MM.1S (cell line): ENCODE results near the gene FREM1.
"Not testable (repeated sequence)": the region's sequence is repeated elsewhere in the genome, so short reads cannot be mapped to it uniquely, and the experiment has no call there.

Experiments
- DNase-seq: peaks from one replicate; pipeline ENCODE4 v3.0.0-alpha.2; 2015
- H2AFZ ChIP-seq: fragments of 300-600 bp; sonication (generic); 2 replicates; pipeline ENCODE4 v1.6.0; 2016; ENCODE audit warnings: antibody characterized with exemption, low read length
- H3F3A ChIP-seq: fragments of 300-600 bp; sonication (generic); 2 replicates; pipeline ENCODE4 v1.6.1; 2016; ENCODE audit warnings: mild to moderate bottlenecking, antibody characterized with exemption, low read length, moderate library complexity, mixed read lengths; ENCODE audit not compliant: insufficient read depth
- H3K27ac ChIP-seq: fragments of 300-600 bp; sonication (generic); 2 replicates; pipeline ENCODE4 v1.5.1; 2016; ENCODE audit warnings: mild to moderate bottlenecking, low read length
- H3K27me3 ChIP-seq: fragments of 300-600 bp; sonication (generic); replicated peaks from 2 replicates; pipeline ENCODE4 v1.6.0; 2016; ENCODE audit warnings: low read length; ENCODE audit not compliant: insufficient read depth
- H3K36me3 ChIP-seq: fragments of 300-600 bp; sonication (generic); replicated peaks from 2 replicates; pipeline ENCODE4 v1.6.1; 2016; ENCODE audit warnings: mild to moderate bottlenecking, low read length, mixed read lengths; ENCODE audit not compliant: insufficient read depth
- H3K4me1 ChIP-seq: fragments of 300-600 bp; sonication (generic); 2 replicates; pipeline ENCODE4 v1.6.1; 2016; ENCODE audit warnings: low read length, mixed read lengths
- H3K4me2 ChIP-seq: fragments of 300-600 bp; sonication (generic); 2 replicates; pipeline ENCODE4 v1.6.0; 2016; ENCODE audit warnings: low read depth, low read length
- H3K4me3 ChIP-seq: fragments of 300-600 bp; sonication (generic); 2 replicates; pipeline ENCODE4 v1.5.1; 2016; ENCODE audit warnings: low read length, mixed read lengths
- H3K79me2 ChIP-seq: fragments of 300-600 bp; sonication (generic); 2 replicates; pipeline ENCODE4 v1.6.1; 2016; ENCODE audit warnings: mixed run types, low read length, mixed read lengths
- H3K9ac ChIP-seq: fragments of 300-600 bp; sonication (generic); 2 replicates; pipeline ENCODE4 v1.6.1; 2016; ENCODE audit warnings: low read length, mixed read lengths
- H3K9me2 ChIP-seq: fragments of 300-600 bp; sonication (generic); replicated peaks from 2 replicates; pipeline ENCODE4 v1.6.1; 2016; ENCODE audit warnings: mild to moderate bottlenecking, low read length, mixed read lengths; ENCODE audit not compliant: insufficient read depth
- H3K9me3 ChIP-seq: fragments of 300-600 bp; sonication (generic); replicated peaks from 2 replicates; pipeline ENCODE4 v1.6.1; 2016; ENCODE audit warnings: mild to moderate bottlenecking, low read length, mixed read lengths; ENCODE audit not compliant: insufficient read depth
- H4K20me1 ChIP-seq: fragments of 300-600 bp; sonication (generic); 2 replicates; pipeline ENCODE4 v1.6.1; 2016; ENCODE audit warnings: mild to moderate bottlenecking, low read length, moderate library complexity, mixed read lengths; ENCODE audit not compliant: insufficient read depth
- CTCF ChIP-seq: fragments of 300-600 bp; sonication (generic); IDR thresholded peaks from 2 replicates; pipeline ENCODE4 v1.5.1; 2016; ENCODE audit warnings: antibody characterized with exemption, low read length, mixed read lengths
- EZH2 ChIP-seq: fragments of 300-600 bp; sonication (generic); optimal IDR thresholded peaks from 2 replicates; pipeline ENCODE3; 2017; ENCODE audit warnings: low read depth, mild to moderate bottlenecking, antibody characterized with exemption, low read length, mixed read lengths
- EZH2phosphoT487 ChIP-seq: fragments of 300-600 bp; sonication (generic); IDR thresholded peaks from 2 replicates; pipeline ENCODE4 v1.6.1; 2018; ENCODE audit warnings: antibody characterized with exemption, low read length

The FREM1 gene

GRCh38 chr9:14924230-14925219 lies 14.3 kb upstream of the FREM1 start:
- Histone ChIP-seq H3K36me3 (no peaks in the 10 kb centered on the region), H3K9me3 (no peaks in the 10 kb centered on the region), H3K4me3 (no peak overlapping the region), H3K9me2 (no peaks in the 10 kb centered on the region), H3K4me1 (no peaks in the 10 kb centered on the region), H2AFZ (no peak overlapping the region), H4K20me1 (no peaks in the 10 kb centered on the region), H3F3A (no peaks in the 10 kb centered on the region), H3K27me3 (no peaks in the 10 kb centered on the region), H3K9ac (no peak overlapping the region), H3K4me2 (no peak overlapping the region), H3K79me2 (no peaks in the 10 kb centered on the region), H3K27ac (no peak overlapping the region)
- no peak for TF ChIP-seq CTCF
- no peak for TF ChIP-seq EZH2
- no peak for TF ChIP-seq EZH2phosphoT487
- DNase-seq = no peak

GRCh38 chr9:14923701-14924100 lies 13.5 kb upstream of the FREM1 start:
- Histone ChIP-seq H2AFZ (no peak overlapping the region), H3K27me3 (no peaks in the 10 kb centered on the region), H3K9ac (no peak overlapping the region), H3F3A (no peaks in the 10 kb centered on the region), H3K4me1 (no peaks in the 10 kb centered on the region), H4K20me1 (no peaks in the 10 kb centered on the region), H3K9me3 (no peaks in the 10 kb centered on the region), H3K4me3 (no peak overlapping the region), H3K4me2 (no peak overlapping the region), H3K9me2 (no peaks in the 10 kb centered on the region), H3K36me3 (no peaks in the 10 kb centered on the region), H3K27ac (no peak overlapping the region), H3K79me2 (no peaks in the 10 kb centered on the region)
- DNase-seq = no peak
- no peak for TF ChIP-seq EZH2phosphoT487
- no peak for TF ChIP-seq CTCF
- TF ChIP-seq EZH2 = no peak

GRCh38 chr9:14920805-14921204 lies 10.6 kb upstream of the FREM1 start:
- H2AFZ ChIP-seq, H3K4me3 ChIP-seq, H3K9me3 ChIP-seq, H3K4me1 ChIP-seq, H3K9ac ChIP-seq, H3K36me3 ChIP-seq, H3K4me2 ChIP-seq, DNase-seq, H3K27ac ChIP-seq, H3K79me2 ChIP-seq, H4K20me1 ChIP-seq, H3K27me3 ChIP-seq, H3K9me2 ChIP-seq, H3F3A ChIP-seq: not testable (repeated sequence)

- Histone ChIP-seq H3K27ac (no peak overlapping the region), H3K4me3 (no peak overlapping the region), H3K9ac (no peak overlapping the region), H3K36me3 (no peaks in the 10 kb centered on the region), H4K20me1 (no peaks in the 10 kb centered on the region), H3K79me2 (no peaks in the 10 kb centered on the region), H3K9me2 (no peaks in the 10 kb centered on the region), H3K4me2 (no peak overlapping the region), H3K4me1 (no peaks in the 10 kb centered on the region), H3F3A (no peaks in the 10 kb centered on the region), H2AFZ (no peak overlapping the region), H3K27me3 (no peaks in the 10 kb centered on the region), H3K9me3 (no peaks in the 10 kb centered on the region)
- TF ChIP-seq CTCF (no peak), EZH2 (no peak), EZH2phosphoT487 (no peak)
- no peak for DNase-seq
Measured at GRCh38 chr9:14913366-14913765, 3.1 kb upstream of the FREM1 start.
